ENCODE data around the gene SPNS2.

SPNS2 gene

GRCh38 chr17:4518901-4519300, 20.2 kb downstream of the SPNS2 start:
- Histone ChIP-seq H3K9me3 (ENCODE audit: insufficient read depth, low read length) (no peaks in the 10 kb centered on the region), H3K9ac (ENCODE audit: insufficient read length, low read depth) (no peak overlapping the region), H3K36me3 (ENCODE audit: insufficient read depth, insufficient read length, low read length) (no peaks in the 10 kb centered on the region), H3K4me3 (ENCODE audit: insufficient read length, low read depth) (no peak overlapping the region), H3K27me3 (ENCODE audit: insufficient read depth, insufficient read length) (peaks cover 23% of the 10 kb centered on the region), H3K4me1 (ENCODE audit: insufficient read depth, insufficient read length) (peaks cover 8% of the 10 kb centered on the region)
- DNase-seq (ENCODE audit: low read depth, low spot score): no peak
- no peak for TF ChIP-seq YY1 (IDR thresholded peaks at IDR 0.05; ENCODE audit: insufficient read depth, insufficient read length)
- no peak for TF ChIP-seq ZNF274 (IDR thresholded peaks at IDR 0.05; ENCODE audit: low read depth, low read length)
- no peak for TF ChIP-seq SUZ12 (IDR thresholded peaks at IDR 0.05; ENCODE audit: extremely low read depth, insufficient read depth, insufficient read length)

GRCh38 chr17:4519361-4519788, 20.7 kb downstream of the SPNS2 start:
- Histone ChIP-seq H3K9me3 (ENCODE audit: insufficient read depth, low read length) (no peaks in the 10 kb centered on the region), H3K4me1 (ENCODE audit: insufficient read depth, insufficient read length) (peaks cover 5% of the 10 kb centered on the region), H3K27me3 (ENCODE audit: insufficient read depth, insufficient read length) (peaks cover 28% of the 10 kb centered on the region), H3K36me3 (ENCODE audit: insufficient read depth, insufficient read length, low read length) (no peaks in the 10 kb centered on the region), H3K9ac (ENCODE audit: insufficient read length, low read depth) (no peak overlapping the region), H3K4me3 (ENCODE audit: insufficient read length, low read depth) (no peak overlapping the region)
- TF ChIP-seq YY1 (IDR thresholded peaks at IDR 0.05; ENCODE audit: insufficient read depth, insufficient read length) (no peak), ZNF274 (IDR thresholded peaks at IDR 0.05; ENCODE audit: low read depth, low read length) (no peak), SUZ12 (IDR thresholded peaks at IDR 0.05; ENCODE audit: extremely low read depth, insufficient read depth, insufficient read length) (no peak)
- DNase-seq (ENCODE audit: low read depth, low spot score): no peak

DNA sequence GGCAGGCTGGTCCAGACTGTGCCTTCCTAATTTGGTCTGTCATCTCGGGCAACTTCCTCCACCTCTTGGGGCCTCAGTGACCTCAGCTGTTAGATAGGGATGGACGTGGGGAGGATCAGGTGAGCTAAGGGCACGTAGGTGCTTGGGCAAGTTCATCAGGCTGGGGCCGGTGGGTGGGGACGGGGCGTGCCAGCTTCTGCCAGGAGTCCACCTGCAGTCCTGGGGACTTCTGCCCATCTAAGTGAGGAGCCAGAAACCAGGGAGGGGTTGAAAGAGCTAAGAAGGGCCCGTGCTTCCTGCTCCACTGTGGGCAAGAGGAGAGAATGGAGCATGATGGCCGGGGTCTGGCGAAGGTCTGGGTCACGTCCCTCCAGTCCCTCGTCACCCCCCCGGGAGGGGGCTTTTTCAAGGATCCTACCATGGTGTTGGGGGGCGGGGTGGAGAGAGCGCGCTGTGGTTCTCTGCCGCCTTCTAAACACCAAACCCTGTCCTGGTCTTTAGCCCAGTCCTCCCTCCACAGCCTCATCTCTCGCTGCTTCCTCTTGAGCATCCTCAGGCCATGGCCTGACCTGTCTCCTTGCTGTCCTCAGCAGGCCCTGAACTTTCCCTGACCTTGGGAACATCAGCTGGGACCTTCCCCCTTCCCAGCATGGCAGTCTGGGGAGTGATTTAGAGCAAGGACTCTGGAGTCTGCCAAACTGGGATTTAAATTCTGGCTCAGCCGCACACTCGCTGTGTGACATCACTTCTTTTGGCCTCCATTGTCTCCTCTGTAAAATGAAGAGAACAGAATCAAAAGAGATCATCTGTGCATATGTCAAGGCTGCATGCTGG, 21.6 kb downstream of the SPNS2 start:
- Histone ChIP-seq H3K9me3 (ENCODE audit: insufficient read depth, low read length) (no peaks in the 10 kb centered on the region), H3K27me3 (ENCODE audit: insufficient read depth, insufficient read length) (peaks cover 36% of the 10 kb centered on the region), H3K4me1 (ENCODE audit: insufficient read depth, insufficient read length) (peaks cover 3% of the 10 kb centered on the region), H3K4me3 (ENCODE audit: insufficient read length, low read depth) (no peak overlapping the region), H3K9ac (ENCODE audit: insufficient read length, low read depth) (no peak overlapping the region), H3K36me3 (ENCODE audit: insufficient read depth, insufficient read length, low read length) (no peaks in the 10 kb centered on the region)
- no peak for DNase-seq (ENCODE audit: low read depth, low spot score)
- TF ChIP-seq YY1 (IDR thresholded peaks at IDR 0.05; ENCODE audit: insufficient read depth, insufficient read length) (no peak), SUZ12 (IDR thresholded peaks at IDR 0.05; ENCODE audit: extremely low read depth, insufficient read depth, insufficient read length) (no peak), ZNF274 (IDR thresholded peaks at IDR 0.05; ENCODE audit: low read depth, low read length) (no peak)

- H3K9ac ChIP-seq (ENCODE audit: insufficient read length, low read depth): no peak overlapping the region
These were observed 22.4 kb downstream of the SPNS2 start for GRCh38 chr17:4520894-4521600.

GRCh38 chr17:4522661-4523060, 24.0 kb downstream of the SPNS2 start:
- no peaks in the 10 kb centered on the region for H3K36me3 ChIP-seq (ENCODE audit: insufficient read depth, insufficient read length, low read length)
- H3K27me3 ChIP-seq (ENCODE audit: insufficient read depth, insufficient read length): peaks cover 52% of the 10 kb centered on the region
- H3K4me3 ChIP-seq (ENCODE audit: insufficient read length, low read depth): no peak overlapping the region
- DNase-seq (ENCODE audit: low read depth, low spot score): no peak
- no peaks in the 10 kb centered on the region for H3K9me3 ChIP-seq (ENCODE audit: insufficient read depth, low read length)
- peaks cover 3% of the 10 kb centered on the region for H3K4me1 ChIP-seq (ENCODE audit: insufficient read depth, insufficient read length)
- TF ChIP-seq YY1 (IDR thresholded peaks at IDR 0.05; ENCODE audit: insufficient read depth, insufficient read length): no peak
- no peak for TF ChIP-seq SUZ12 (IDR thresholded peaks at IDR 0.05; ENCODE audit: extremely low read depth, insufficient read depth, insufficient read length)
- TF ChIP-seq ZNF274 (IDR thresholded peaks at IDR 0.05; ENCODE audit: low read depth, low read length): no peak
- H3K9ac ChIP-seq (ENCODE audit: insufficient read length, low read depth): no peak overlapping the region

More at GRCh38 chr17:4520894-4521600, 22.4 kb downstream of the SPNS2 start:
- Histone ChIP-seq H3K9me3 (ENCODE audit: insufficient read depth, low read length) (no peaks in the 10 kb centered on the region), H3K4me1 (ENCODE audit: insufficient read depth, insufficient read length) (peaks cover 3% of the 10 kb centered on the region), H3K27me3 (ENCODE audit: insufficient read depth, insufficient read length) (peaks cover 44% of the 10 kb centered on the region), H3K4me3 (ENCODE audit: insufficient read length, low read depth) (no peak overlapping the region), H3K36me3 (ENCODE audit: insufficient read depth, insufficient read length, low read length) (no peaks in the 10 kb centered on the region)
- DNase-seq (ENCODE audit: low read depth, low spot score): no peak
- TF ChIP-seq SUZ12 (IDR thresholded peaks at IDR 0.05; ENCODE audit: extremely low read depth, insufficient read depth, insufficient read length) (no peak), YY1 (IDR thresholded peaks at IDR 0.05; ENCODE audit: insufficient read depth, insufficient read length) (no peak), ZNF274 (IDR thresholded peaks at IDR 0.05; ENCODE audit: low read depth, low read length) (no peak)

GRCh38 chr17:4523946-4524345, 25.3 kb downstream of the SPNS2 start:
- Histone ChIP-seq H3K4me1 (ENCODE audit: insufficient read depth, insufficient read length) (no peaks in the 10 kb centered on the region), H3K36me3 (ENCODE audit: insufficient read depth, insufficient read length, low read length) (no peaks in the 10 kb centered on the region), H3K9ac (ENCODE audit: insufficient read length, low read depth) (no peak overlapping the region), H3K9me3 (ENCODE audit: insufficient read depth, low read length) (no peaks in the 10 kb centered on the region), H3K4me3 (ENCODE audit: insufficient read length, low read depth) (no peak overlapping the region), H3K27me3 (ENCODE audit: insufficient read depth, insufficient read length) (peaks cover 55% of the 10 kb centered on the region)
- TF ChIP-seq ZNF274 (IDR thresholded peaks at IDR 0.05; ENCODE audit: low read depth, low read length): no peak
- no peak for TF ChIP-seq SUZ12 (IDR thresholded peaks at IDR 0.05; ENCODE audit: extremely low read depth, insufficient read depth, insufficient read length)
- TF ChIP-seq YY1 (IDR thresholded peaks at IDR 0.05; ENCODE audit: insufficient read depth, insufficient read length): no peak
- DNase-seq (ENCODE audit: low read depth, low spot score): no peak

Data from NT2/D1 (cell line).